ENCODE measurements around the gene SH2D3C. TPM values are rescaled to one million over a fixed set of nuclear protein-coding genes. Genes with fewer than 3 reads are reported as not detected.
A peak's percentile ranks its signal among the peaks of the same experiment; 100 is the strongest.

The SH2D3C gene
- total RNA-seq, 1 donor from 2014 or later, result 137 TPM

- Mint-ChIP-seq H3K9me3 (ENCODE audit: unreplicated experiment) (no peaks in the 10 kb centered on the region), H3K36me3 (ENCODE audit: low read depth, unreplicated experiment) (peaks cover 27% of the 10 kb centered on the region), H3K27ac (ENCODE audit: unreplicated experiment) (no peak overlapping the region), H3K4me3 (ENCODE audit: unreplicated experiment) (peak overlapping the region; percentile 79), H3K4me1 (ENCODE audit: unreplicated experiment) (no peaks in the 10 kb centered on the region), H3K27me3 (ENCODE audit: unreplicated experiment) (peaks cover 20% of the 10 kb centered on the region)
- no peak for TF ChIP-seq CTCF (IDR thresholded peaks at IDR 0.05; ENCODE audit: unreplicated experiment)
- no peak for DNase-seq (ENCODE audit: low spot score)
These were observed 40.1 kb upstream of the SH2D3C start for GRCh38 chr9:127818574-127818973.

DNA sequence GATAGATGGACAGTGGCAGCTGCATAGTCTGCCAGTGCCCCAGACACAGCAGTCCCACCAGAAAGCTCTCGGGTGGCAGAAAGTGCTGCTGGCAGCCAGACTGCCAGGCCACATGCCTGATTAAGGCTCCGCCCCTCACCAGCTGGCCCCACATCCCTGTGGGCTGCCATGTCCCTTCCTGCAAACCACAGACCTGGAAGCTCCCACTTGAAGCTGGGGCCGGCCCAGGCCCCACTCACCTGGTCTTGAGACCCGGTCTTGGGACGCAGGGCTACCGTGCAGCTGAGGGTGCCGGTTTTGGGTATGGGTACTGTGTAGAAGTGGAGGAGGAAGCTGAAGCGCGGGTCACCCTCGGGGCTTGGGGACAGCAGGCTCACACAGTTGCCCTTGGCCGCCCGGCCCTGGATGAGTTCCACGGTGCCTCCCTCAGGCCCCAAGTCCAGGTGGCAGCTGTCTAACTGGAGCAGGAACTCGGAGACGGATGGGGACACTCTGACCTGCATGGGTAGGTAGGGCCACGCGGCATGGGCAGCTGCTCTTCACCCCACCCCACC is 39.5 kb upstream of the SH2D3C start:
- H3K36me3 Mint-ChIP-seq (ENCODE audit: low read depth, unreplicated experiment), result peaks cover 27% of the 10 kb centered on the region
- peak overlapping the region; percentile 79 for H3K4me3 Mint-ChIP-seq (ENCODE audit: unreplicated experiment)
- peaks cover 23% of the 10 kb centered on the region for H3K27me3 Mint-ChIP-seq (ENCODE audit: unreplicated experiment)
- no peaks in the 10 kb centered on the region for H3K4me1 Mint-ChIP-seq (ENCODE audit: unreplicated experiment)
- peak overlapping the region; percentile 48 for H3K27ac Mint-ChIP-seq (ENCODE audit: unreplicated experiment)
- H3K9me3 Mint-ChIP-seq (ENCODE audit: unreplicated experiment), result no peaks in the 10 kb centered on the region
- no peak for TF ChIP-seq CTCF (IDR thresholded peaks at IDR 0.05; ENCODE audit: unreplicated experiment)
- DNase-seq (ENCODE audit: low spot score), result no peak

DNA sequence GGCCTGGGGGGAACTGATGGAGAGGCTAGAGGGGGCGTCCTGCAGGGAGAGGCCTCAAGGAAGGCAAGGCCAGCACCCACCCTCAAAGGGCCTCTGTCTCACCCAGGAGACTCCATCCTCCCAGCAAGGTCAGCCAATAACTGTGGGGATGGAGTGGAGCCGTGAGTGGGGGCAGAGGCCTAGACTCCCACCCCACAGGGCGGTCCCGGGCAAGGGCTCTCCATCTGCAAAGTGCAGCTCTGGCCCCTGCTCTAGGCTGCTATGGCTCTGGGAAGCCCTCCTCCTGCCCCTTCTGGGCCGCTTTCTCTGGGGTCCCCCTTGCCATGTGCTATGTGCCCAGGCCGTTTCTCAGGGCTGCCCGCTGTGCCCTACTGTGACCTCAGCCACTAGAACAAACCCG is 38.3 kb upstream of the SH2D3C start:
- Mint-ChIP-seq H3K9me3 (ENCODE audit: unreplicated experiment) (no peaks in the 10 kb centered on the region), H3K36me3 (ENCODE audit: low read depth, unreplicated experiment) (peaks cover 24% of the 10 kb centered on the region), H3K27me3 (ENCODE audit: unreplicated experiment) (peaks cover 24% of the 10 kb centered on the region), H3K4me1 (ENCODE audit: unreplicated experiment) (no peaks in the 10 kb centered on the region), H3K4me3 (ENCODE audit: unreplicated experiment) (no peak overlapping the region), H3K27ac (ENCODE audit: unreplicated experiment) (no peak overlapping the region)
- DNase-seq (ENCODE audit: low spot score), result no peak
- TF ChIP-seq CTCF (IDR thresholded peaks at IDR 0.05; ENCODE audit: unreplicated experiment), result no peak

DNA sequence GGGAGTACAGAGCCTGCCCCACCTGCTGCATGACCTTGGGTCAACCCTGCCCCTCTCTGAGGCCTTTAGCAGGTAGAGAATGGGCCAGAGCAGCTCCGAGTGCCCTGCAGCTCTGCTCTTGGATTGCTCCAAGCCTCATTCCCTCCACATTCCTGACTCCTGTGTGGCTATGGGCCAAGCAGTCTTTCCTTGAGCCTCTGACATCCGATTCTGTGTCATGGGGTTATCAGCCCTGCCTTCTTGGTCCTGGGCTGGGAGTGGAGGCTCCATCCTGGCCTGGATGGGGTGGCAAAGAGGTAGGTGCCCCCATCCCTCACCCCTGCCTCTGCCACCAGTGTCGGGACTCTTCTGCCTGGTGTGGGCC is 37.9 kb upstream of the SH2D3C start:
- no peaks in the 10 kb centered on the region for H3K4me1 Mint-ChIP-seq (ENCODE audit: unreplicated experiment)
- peaks cover 24% of the 10 kb centered on the region for H3K27me3 Mint-ChIP-seq (ENCODE audit: unreplicated experiment)
- DNase-seq (ENCODE audit: low spot score), result no peak
- TF ChIP-seq CTCF (IDR thresholded peaks at IDR 0.05; ENCODE audit: unreplicated experiment), result no peak
- H3K4me3 Mint-ChIP-seq (ENCODE audit: unreplicated experiment), result no peak overlapping the region
- H3K36me3 Mint-ChIP-seq (ENCODE audit: low read depth, unreplicated experiment), result peaks cover 24% of the 10 kb centered on the region
- no peak overlapping the region for H3K27ac Mint-ChIP-seq (ENCODE audit: unreplicated experiment)
- H3K9me3 Mint-ChIP-seq (ENCODE audit: unreplicated experiment), result no peaks in the 10 kb centered on the region

- Mint-ChIP-seq H3K36me3 (ENCODE audit: low read depth, unreplicated experiment) (peaks cover 20% of the 10 kb centered on the region), H3K4me1 (ENCODE audit: unreplicated experiment) (no peaks in the 10 kb centered on the region), H3K9me3 (ENCODE audit: unreplicated experiment) (no peaks in the 10 kb centered on the region), H3K27ac (ENCODE audit: unreplicated experiment) (no peak overlapping the region), H3K27me3 (ENCODE audit: unreplicated experiment) (peaks cover 24% of the 10 kb centered on the region), H3K4me3 (ENCODE audit: unreplicated experiment) (no peak overlapping the region)
- DNase-seq (ENCODE audit: low spot score), result no peak
- no peak for TF ChIP-seq CTCF (IDR thresholded peaks at IDR 0.05; ENCODE audit: unreplicated experiment)
These were observed 37.3 kb upstream of the SH2D3C start for GRCh38 chr9:127815512-127816361.
